Measurements from ENCODE around the gene PLD6.

- TF ChIP-seq CTCF (conservative IDR thresholded peaks at IDR 0.05 in 1 of 2, IDR thresholded peaks at IDR 0.05 in 1 of 2; ENCODE audit: low read depth in 1 of 2, low read length in 2 of 2) (no peak), EZH2 (IDR thresholded peaks at IDR 0.05; ENCODE audit: low read length, missing control alignments) (no peak)
These were observed 791 bp upstream of the PLD6 start for GRCh38 chr17:17206913-17207335.

Measured in fibroblast of lung (primary cell).